GM12873 (cell line): Measurements from ENCODE around the gene NINJ2.

Source experiments
- TF ChIP-seq, protein P1 (sequence below): IDR thresholded peaks from 2 replicates; pipeline ENCODE4 v1.5.1; 2012; ENCODE audit warnings: low read depth, mild to moderate bottlenecking, moderate library complexity, low read length, control low read depth; ENCODE audit not compliant: insufficient read depth; ENCODE audit errors: missing control alignments

NINJ2 gene

DNA sequence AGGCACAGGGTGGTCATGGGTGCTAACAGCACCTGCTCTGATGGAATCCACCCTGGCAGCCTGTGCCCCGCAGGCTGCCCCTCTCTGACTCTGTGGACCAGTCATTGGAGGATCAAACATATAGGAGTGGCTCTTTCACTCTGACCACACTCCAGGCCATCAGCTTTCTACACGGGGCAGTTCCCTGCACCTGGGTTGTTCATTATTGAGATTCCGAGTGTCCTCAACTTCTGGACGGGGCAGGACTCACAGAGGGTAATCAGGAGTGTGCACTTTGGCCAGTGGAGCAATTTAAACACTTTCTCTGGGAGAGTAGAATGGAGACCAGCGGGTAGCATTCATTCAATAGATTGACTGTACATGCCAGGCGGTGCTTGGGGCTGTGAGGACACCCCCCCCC lies 94.8 kb downstream of the NINJ2 start:
- TF ChIP-seq, protein P1, sequence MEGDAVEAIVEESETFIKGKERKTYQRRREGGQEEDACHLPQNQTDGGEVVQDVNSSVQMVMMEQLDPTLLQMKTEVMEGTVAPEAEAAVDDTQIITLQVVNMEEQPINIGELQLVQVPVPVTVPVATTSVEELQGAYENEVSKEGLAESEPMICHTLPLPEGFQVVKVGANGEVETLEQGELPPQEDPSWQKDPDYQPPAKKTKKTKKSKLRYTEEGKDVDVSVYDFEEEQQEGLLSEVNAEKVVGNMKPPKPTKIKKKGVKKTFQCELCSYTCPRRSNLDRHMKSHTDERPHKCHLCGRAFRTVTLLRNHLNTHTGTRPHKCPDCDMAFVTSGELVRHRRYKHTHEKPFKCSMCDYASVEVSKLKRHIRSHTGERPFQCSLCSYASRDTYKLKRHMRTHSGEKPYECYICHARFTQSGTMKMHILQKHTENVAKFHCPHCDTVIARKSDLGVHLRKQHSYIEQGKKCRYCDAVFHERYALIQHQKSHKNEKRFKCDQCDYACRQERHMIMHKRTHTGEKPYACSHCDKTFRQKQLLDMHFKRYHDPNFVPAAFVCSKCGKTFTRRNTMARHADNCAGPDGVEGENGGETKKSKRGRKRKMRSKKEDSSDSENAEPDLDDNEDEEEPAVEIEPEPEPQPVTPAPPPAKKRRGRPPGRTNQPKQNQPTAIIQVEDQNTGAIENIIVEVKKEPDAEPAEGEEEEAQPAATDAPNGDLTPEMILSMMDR, result no peak

DNA sequence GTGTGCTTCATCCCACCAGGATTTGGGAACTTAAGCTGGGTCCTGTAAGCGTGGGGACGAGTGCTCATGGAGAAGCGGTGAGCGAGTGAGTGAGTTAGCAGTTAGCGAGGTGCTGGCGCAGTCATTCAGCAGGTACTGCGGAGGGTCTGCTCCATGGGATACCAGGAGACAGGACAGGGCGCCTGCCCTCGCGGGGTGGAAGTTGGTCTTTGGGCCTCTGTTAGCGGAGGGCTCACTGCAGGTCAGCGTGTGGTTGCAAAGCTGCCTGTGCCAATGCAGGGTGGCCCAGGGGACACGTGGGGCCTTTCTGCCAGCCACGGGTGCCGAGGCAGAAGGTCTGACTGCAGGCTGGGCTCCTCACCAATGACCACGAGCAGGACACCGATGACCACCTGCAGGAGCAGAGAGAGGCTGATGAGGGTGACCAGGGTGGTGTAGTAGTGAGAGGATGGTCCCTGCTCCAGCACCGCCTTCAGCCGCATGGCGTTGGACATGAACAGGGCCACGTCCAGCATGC lies 97.6 kb downstream of the NINJ2 start:
- TF ChIP-seq, protein P1, result no peak

DNA sequence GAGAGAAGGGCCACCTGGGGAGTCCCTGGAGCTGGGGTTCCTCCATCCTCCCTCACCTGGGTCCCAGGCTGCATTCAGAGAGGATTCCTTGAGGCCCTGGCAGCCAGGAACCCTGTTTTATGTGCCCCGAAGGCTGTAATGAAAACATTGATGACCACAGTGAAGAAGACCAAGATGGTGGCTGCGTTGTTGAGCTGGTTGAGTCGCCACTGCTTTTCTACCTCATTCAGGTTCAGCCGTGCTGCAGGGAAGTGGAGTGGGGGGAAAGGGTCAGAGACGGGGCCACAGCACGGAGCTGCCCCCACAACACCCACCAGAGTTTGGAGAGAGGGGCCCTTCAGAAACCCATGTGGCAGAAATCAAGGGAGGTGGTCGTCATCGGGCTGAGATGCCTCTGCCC lies 98.1 kb downstream of the NINJ2 start:
- TF ChIP-seq, protein P1, result no peak

DNA sequence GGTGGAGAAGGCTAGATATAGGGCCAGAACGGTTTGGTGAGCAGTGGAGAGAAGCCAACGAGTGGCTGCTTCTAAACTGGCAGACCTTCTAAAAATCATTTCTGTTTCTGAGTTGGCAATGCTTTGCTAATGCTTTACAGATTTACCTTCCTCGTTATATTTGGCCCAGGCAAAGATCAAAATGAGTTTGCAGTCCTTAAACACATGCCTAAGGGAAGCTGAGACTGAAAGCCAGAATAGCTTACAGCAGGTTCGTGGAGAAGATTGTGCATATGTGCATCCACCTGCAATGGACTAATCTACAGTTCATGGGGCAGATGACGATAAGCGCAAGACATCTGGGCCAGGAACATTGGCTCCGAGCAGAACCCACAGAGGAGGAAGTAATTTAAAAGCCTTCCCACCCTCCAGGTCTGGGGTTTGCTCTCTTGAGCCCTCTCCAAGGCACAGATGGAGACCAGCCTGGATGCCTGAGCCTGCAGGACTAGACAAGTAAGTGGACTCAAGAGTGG lies 99.4 kb downstream of the NINJ2 start:
- TF ChIP-seq, protein P1, result no peak

DNA sequence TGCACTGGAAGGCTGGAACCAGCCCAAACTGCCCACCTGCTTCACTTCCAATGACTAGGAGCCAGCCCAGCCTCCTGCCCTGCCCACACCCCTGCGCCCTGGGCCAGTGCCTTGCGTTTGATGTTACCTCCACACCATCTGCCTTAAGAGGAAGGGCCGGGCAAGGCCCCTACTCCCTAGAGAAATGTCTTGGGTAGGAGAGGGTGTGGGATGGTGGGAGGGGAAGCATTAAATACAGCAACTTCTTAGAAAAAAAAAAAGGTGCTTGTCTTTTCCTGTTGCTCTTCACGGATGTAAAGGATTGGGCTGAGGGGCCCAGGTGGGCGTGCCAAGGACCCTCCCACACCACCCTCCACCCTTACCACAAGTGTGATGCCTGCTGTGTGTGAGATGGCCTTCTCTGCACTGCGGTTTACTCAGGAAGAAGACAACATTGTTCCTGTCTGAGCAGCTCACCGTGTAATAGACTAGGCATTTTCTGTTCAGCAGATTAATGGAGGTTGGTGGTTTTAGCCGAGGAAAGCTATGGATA lies 99.9 kb downstream of the NINJ2 start:
- TF ChIP-seq, protein P1, result no peak

DNA sequence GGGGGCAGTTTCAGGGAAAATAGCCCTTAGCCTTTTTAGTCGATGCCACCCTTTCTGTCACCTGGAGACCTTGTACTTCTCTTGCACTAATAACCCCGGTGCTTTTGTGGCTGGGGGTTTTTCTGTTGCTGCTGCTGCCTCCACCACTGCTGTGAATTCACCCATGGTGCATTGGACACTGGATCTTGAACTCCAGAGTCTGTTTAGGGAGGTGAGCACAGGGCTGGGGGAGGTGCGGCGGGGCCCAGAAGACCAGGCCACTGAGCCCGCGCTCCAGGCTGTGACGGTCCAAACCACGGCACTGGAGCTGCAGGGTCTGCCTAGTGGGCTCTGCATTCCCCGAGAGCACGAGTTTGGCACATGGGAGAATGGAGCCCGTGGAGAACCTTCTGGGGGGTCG lies 100.6 kb downstream of the NINJ2 start:
- TF ChIP-seq, protein P1, result no peak

DNA sequence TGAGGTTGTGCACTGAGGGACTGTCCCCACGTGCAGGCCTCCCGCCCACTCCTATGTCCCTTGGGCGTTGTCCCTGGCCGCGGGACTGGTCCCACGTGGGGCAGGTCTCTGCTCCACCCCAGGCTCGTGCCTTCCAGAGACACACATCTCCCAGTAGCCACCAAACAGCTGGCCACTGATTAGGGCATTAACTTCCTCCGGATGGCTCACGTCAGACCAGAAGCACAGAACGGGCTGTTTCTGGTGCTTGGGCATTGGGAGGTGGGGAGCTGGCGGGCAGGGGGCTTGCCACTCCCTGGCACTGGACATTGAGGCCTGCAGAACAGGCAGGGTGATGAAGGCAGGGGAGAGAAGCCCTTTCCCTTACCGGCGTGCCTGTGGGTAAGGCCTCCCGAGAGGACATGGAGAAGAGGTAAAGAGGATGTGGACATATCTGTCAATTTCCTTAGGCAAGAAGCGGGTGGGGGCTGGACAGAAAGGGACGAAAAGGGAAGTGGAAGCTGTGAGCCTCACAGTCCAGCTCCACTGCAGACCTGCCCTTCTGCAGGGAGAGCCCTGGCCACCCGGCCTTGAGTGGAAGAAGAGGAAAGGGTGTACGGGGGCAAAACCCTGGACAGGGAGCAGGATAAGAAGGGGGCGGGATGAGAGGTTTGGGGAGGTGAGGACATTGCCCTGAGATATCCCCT lies 101.2 kb downstream of the NINJ2 start:
- TF ChIP-seq, protein P1, result no peak
